ENCODE results near the gene ERC2. TPM values are rescaled to one million over a fixed set of nuclear protein-coding genes. Genes with fewer than 3 reads are reported as not detected.

ERC2 gene
- total and polyA plus RNA-seq, 2 donors (not counting 3 experiments of a cell fraction or from before 2014, with no cell fraction given) = 5.6 to 15.5 TPM

DNA sequence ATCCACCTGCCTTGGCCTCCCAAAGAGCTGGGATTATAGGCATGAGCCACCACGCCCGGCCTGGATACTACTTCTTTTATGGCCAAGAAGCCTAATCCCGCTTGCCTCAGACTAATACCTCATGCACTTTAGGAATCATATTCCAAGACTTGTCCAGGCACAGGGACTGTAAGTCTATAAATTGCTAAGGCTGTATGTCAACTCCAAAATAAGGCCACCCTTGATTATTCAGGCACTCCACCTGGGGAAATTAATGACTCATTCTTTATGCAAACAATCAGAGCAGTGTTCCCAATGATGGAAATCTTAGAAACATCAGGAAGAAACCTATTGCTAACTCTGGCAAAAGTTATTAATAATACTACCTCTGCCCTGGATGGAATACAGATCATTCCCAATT, 98.4 kb downstream of the ERC2 start:
- Histone ChIP-seq H3K9me3 (replicated peaks; ENCODE audit: control insufficient read depth, insufficient read depth, low read length) (no peaks in the 10 kb centered on the region), H3K9me1 (replicated peaks; ENCODE audit: control insufficient read depth, extremely low read depth, insufficient read depth, low read length) (no peaks in the 10 kb centered on the region), H3K36me3 (ENCODE audit: control insufficient read depth in 2 of 2, extremely low read depth in 1 of 2, insufficient read depth in 2 of 2, low read length in 2 of 2) (no peaks in the 10 kb centered on the region), H2AFZ (ENCODE audit: low read depth, low read length) (no peak overlapping the region), H3K27me3 (ENCODE audit: control insufficient read depth in 2 of 2, insufficient read depth in 2 of 2, low read length in 2 of 2) (no peaks in the 10 kb centered on the region), H3K4me3 (replicated peaks in 1 of 3; ENCODE audit: insufficient read depth in 1 of 3, low read depth in 1 of 3, low read length in 3 of 3) (no peak overlapping the region), H3K4me2 (ENCODE audit: insufficient read depth, low read length) (no peak overlapping the region), H3K27ac (ENCODE audit: insufficient read depth, low read depth, low read length) (no peak overlapping the region), H3K9ac (replicated peaks; ENCODE audit: extremely low read depth, insufficient read depth, low read length) (no peak overlapping the region), H4K20me1 (replicated peaks; ENCODE audit: control insufficient read depth, extremely low read depth, insufficient read depth, low read length) (no peaks in the 10 kb centered on the region), H3K79me2 (ENCODE audit: control insufficient read depth, insufficient read depth, low read length) (no peaks in the 10 kb centered on the region), H3K4me1 (ENCODE audit: control insufficient read depth, extremely low read depth, insufficient read depth, low read length) (no peaks in the 10 kb centered on the region)
- BruUV-seq (replicated peaks) = no TSS peak
- ChIA-PET CTCF (no interaction called here), POLR2A (no interaction called here)
- dilution Hi-C loops (cut with MboI; ENCODE audit: extremely low pct_ligation_motif_present, low sequenced_read_pairs) (no loop called here), intact Hi-C loops (cut with micrococcal nuclease) (no loop called here)
- no peak for FAIRE-seq
- DNase-seq (ENCODE audit: low read depth, low spot score) = no peak
- TF ChIP-seq, protein P1, sequence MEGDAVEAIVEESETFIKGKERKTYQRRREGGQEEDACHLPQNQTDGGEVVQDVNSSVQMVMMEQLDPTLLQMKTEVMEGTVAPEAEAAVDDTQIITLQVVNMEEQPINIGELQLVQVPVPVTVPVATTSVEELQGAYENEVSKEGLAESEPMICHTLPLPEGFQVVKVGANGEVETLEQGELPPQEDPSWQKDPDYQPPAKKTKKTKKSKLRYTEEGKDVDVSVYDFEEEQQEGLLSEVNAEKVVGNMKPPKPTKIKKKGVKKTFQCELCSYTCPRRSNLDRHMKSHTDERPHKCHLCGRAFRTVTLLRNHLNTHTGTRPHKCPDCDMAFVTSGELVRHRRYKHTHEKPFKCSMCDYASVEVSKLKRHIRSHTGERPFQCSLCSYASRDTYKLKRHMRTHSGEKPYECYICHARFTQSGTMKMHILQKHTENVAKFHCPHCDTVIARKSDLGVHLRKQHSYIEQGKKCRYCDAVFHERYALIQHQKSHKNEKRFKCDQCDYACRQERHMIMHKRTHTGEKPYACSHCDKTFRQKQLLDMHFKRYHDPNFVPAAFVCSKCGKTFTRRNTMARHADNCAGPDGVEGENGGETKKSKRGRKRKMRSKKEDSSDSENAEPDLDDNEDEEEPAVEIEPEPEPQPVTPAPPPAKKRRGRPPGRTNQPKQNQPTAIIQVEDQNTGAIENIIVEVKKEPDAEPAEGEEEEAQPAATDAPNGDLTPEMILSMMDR (IDR thresholded peaks at IDR 0.05; ENCODE audit: extremely low read depth in 1 of 2, insufficient read depth in 1 of 2, low read depth in 1 of 2, low read length in 2 of 2) = no peak
- TF ChIP-seq MYC (IDR thresholded peaks at IDR 0.05; ENCODE audit: low read depth, low read length) = no peak
- no peak for TF ChIP-seq FOS (IDR thresholded peaks at IDR 0.05; ENCODE audit: borderline replicate concordance, insufficient read depth, low read length)
- TF ChIP-seq POLR2AphosphoS5 (IDR thresholded peaks at IDR 0.05; ENCODE audit: insufficient read depth, low read depth, low read length) = no peak
- TF ChIP-seq EZH2 (IDR thresholded peaks at IDR 0.05; ENCODE audit: borderline replicate concordance, low read depth, low read length, severe bottlenecking) = no peak
- no peak for TF ChIP-seq POLR2A (IDR thresholded peaks at IDR 0.05; ENCODE audit: low read depth, low read length)
- TF ChIP-seq, protein P2, sequence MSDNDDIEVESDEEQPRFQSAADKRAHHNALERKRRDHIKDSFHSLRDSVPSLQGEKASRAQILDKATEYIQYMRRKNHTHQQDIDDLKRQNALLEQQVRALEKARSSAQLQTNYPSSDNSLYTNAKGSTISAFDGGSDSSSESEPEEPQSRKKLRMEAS (IDR thresholded peaks at IDR 0.05; ENCODE audit: insufficient read depth, insufficient read length) = no peak
- no peak for TF ChIP-seq JUN (IDR thresholded peaks at IDR 0.05; ENCODE audit: borderline replicate concordance, insufficient read depth, insufficient read length, low read depth)
- no peak for TF ChIP-seq GATA2 (IDR thresholded peaks at IDR 0.05; ENCODE audit: insufficient read depth, insufficient read length, low read depth, low read length)
